Inferior parietal cortex (tissue), 1 donor: Measurements from ENCODE around the gene OR6C65.
"Not testable (repeated sequence)": the region's sequence is repeated elsewhere in the genome, so short reads cannot be mapped to it uniquely, and the experiment has no call there.

ENCODE experiments used
- DNase-seq: peaks from one replicate; pipeline ENCODE4 v3.0.0-alpha.2; 2016; ENCODE audit errors: extremely low spot score

Gene OR6C65

DNA sequence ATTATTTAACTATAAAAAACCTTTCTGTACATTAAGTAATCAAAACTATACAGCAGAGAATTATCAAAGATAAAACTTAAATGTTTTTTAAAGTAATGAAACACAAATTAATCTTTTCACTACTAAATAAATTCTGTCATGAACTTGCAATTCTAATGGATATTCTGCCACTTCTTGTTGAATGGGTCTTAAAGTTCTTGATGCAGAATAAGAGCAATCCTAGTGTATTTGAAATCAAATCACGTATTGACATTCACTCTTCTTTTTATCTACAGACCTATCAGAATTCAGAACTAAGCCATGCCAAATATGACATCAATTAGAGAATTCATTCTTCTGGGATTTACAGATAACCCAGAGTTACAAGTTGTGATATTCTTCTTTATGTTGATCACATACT lies at the start of gene OR6C65:
OR6C65 (plus strand) TSS at position 301 of the 400 bp plus-strand sequence; CDS start at position 301, 0 bp downstream.
- DNase-seq: no peak

DNA sequence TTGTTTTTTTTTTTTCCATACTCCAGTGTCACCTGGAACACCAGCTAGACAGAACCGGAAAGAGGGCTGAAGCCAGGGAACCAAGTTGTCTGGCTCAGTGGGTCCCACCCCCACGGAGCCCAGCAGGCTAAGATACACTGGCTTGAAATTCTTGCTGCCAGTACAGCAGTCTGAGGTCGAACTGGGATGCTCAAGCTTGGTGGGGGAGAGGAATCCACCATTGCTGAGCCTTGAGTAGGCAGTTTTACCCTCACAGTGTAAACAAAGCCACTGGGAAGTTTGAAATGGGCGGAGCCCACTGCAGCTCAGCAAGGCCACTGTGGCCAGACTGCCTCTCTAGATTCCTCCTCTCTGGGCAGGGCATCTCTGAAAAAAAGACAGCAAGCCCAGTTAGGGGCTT lies 45.0 kb upstream of the OR6C65 start:
- DNase-seq: not testable (repeated sequence)

DNA sequence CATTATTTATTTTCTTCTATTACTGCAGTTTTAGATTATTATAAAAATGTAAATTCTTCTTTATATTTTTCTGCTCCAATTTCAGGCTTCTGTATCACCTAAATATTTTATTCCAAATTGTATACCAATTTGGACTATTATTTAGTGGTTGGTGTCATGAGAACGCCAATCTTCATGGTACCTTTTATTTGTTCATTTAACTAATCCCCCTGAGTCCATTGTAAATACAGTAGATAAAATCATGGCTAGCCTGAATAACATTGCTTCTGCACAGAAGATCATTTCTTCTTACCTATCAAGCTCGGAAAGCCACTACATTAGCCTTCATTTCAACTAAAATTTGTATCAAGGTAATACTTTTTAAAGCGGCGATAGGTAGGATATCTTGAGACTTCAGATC lies 37.7 kb upstream of the OR6C65 start, which contains the start of gene OR6C75:
OR6C75 (plus strand) TSS at position 301 of the 400 bp plus-strand sequence. CDS start 2,136 bp downstream, outside the sequence.
- DNase-seq: no peak

DNA sequence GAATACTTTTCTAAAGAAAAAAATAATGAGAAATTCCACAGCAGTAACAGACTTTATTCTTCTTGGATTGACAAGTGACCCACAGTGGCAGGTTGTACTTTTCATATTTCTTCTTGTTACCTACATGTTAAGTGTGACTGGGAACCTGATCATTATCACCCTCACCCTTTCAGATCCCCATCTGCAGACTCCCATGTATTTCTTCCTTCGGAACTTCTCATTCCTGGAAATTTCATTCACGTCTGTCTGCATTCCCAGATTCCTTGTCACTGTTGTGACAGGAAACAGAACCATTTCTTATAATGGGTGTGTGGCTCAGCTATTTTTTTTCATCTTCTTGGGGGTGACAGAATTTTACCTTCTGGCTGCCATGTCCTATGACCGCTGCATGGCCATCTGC lies 35.2 kb upstream of the OR6C65 start:
- no peak for DNase-seq

DNA sequence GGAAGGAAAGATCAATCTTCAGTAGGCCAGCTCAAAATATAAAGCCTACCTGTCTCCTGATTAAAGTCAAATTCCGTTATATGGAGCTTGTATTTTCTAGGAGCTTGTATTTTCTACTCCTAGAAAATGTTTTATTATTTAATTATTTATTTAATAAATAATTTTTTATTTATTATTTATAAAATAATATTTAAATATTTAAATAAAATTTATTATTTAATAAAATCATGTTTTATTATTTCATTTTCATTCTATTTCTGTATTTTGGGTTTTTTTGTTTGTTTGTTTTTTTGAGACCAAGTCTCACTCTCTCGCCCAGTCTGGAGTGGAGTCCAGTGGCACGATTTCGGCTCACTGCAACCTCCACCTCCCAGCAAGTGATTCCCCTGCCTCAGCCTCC lies 27.8 kb upstream of the OR6C65 start:
- no peak for DNase-seq

DNA sequence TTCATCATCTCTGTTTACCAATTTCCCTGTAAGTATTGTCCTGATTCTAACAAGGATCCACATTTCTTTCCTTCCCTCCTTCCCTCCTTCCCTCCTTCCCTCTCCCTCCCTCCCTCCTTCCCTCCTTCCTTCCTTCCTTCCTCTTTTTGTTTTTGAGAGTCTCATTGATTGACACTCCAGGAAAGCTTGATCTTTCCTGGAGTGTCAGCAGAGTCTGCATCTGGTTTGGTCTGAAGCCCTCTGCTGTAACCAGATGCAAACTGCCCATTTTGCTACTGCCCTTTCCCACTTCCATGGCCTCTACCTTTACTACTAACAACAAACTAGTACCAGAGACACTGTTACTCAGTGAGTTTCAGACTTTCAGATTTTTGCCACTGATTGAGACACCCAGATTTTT lies 14.4 kb upstream of the OR6C65 start:
- no peak for DNase-seq

DNA sequence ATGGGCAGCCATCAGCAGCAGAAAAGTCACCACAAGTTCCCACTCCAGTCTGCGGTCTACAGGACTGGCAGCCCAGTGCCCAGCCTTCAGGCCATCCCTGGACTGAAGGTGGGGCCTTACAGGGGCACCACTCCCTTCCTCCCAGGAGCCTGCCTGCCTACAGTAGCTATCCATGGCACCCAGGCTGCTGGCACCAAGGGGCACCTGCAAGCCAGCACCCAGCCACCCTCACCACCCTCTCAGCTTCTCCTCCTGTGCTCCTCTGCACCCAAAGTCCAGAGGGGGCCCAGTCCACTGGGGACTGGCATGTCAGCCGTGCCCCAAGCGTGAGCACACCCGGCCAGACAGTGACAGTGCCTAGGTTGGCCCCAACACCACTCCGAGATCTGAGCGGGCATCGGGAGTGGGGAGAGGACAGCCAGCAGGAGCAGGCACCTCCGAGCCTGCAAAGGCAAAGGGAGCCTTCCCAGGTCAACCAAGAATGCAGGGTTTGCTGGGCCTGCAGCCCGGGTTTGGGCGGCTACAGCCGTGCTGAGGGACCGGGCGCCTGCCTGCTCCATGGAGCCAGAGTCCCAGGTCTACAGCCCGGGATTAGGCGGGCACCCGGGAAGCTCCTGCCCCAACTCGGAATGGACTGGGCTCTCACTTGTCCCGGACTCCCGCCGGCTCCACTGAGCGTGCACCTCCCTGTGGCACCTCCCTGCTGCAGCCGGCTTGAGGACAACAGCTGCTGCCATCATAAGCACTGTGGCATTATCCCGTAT lies 8.1 kb upstream of the OR6C65 start:
- no peak for DNase-seq

DNA sequence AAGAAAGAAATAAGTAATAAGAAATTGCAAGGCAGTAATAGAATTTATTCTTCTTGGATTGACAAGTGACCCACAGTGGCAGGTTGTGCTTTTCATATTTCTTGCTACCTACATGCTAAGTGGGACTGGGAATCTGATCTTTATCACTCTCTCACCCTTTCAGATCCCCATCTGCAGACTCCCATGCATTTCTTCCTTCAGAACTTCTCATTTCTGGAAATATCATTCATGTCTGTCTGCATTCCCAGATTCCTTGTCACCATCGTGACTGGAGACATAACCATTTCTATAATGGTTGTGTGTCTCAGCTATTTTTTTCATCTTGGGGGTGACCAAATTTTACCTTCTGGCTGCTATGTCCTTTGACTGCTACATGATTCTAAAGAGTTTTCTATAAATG lies 4.0 kb upstream of the OR6C65 start:
- DNase-seq: no peak

DNA sequence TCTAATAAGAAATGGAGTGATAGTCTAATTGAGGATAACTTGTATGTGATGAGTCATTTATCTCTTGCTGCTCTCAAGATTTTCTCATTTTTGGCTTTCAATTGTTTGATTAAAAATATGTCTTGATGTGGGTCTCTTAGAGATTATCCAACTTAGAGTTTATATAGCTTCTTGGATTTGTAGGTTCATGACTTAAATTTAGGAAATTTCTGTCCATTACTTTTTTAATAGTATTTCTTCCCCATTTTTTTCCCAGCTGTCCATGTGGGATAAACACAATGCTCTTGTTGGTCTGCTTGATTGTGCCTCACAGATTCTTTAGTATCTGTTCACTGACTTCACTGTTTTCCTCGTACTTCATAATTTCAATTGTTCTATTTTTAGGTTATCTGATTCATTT lies 7.5 kb downstream of the OR6C65 start:
- DNase-seq: no peak

DNA sequence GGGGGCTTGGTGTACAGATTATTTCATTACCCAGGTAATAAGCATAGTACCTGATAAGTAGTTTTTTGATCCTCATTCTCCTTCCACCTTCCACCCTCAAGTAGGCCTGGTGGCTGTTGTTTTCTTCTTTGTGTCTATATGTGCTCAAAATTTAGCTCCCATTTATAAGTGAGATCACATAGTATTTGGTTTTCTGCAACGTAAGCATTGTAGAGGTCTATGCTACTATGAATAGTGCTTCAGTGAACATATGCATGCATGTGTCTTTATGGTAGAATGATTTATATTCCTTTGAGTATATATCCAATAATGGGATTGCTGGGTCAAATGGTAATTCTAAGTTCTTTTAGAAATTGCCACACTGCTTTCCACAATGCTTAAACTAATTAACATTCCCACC lies 8.8 kb downstream of the OR6C65 start:
- not testable (repeated sequence) for DNase-seq

DNA sequence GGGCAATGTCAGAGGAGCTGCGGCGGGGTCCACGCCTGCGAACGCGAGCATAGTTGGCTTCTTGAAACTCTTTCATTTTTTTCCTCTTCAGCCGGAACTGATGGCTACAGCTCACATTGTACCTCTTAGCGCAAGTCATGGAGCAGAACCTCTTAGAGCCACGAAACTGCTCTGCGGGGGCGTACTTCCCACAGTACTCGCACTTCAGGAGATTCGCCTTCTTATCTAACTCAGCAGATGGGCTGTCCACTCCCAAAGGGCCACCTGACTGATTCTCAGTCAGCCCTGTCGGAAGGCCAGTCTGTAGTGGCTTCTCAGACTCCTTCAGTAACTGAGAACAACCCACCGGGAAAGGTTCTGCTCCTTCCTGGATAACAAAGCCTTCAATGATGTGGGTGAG lies 11.8 kb downstream of the OR6C65 start:
- DNase-seq: not testable (repeated sequence)

DNA sequence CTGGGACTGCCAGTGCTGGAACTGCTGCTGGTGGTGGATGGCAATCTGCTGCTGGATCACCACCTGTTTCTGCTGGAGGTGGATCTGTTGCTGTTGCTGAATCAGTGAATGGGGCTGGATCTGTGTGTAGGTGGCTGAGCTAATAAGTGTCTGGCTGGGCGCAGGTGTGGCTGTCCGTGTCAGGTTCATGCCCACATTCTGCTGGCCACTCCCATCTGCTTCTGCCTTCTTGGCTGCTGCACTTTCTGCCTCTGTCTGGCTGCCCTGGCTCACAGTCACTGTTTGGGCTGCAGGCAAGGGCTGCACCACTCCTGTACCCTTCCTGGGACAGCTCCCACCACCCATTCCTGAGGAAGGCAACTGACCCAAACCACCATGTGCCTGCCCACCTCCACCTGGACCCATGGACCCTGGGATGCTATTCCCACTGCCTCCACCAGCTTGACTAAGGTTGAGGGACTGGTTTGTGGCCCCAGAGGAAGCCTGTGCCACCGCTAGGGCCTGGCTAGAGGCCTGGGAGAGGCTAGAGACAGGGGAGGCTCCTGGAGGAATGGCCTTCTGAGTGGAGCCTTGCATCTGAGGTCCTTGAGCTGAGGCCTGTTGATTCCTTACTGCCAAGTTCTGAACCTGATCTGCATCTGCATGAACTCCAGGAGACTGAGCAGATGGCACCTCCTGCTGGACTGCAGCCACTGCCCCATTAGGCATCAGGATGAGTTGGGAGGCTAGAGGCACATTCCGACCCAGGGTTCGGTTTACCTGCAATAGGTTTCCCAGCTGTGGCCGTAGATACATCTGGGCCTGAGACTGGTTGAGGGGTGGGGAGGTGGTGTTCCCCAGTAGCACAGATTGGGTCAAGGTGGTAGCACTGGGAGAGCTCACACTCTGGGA lies 13.4 kb downstream of the OR6C65 start:
- not testable (repeated sequence) for DNase-seq

DNA sequence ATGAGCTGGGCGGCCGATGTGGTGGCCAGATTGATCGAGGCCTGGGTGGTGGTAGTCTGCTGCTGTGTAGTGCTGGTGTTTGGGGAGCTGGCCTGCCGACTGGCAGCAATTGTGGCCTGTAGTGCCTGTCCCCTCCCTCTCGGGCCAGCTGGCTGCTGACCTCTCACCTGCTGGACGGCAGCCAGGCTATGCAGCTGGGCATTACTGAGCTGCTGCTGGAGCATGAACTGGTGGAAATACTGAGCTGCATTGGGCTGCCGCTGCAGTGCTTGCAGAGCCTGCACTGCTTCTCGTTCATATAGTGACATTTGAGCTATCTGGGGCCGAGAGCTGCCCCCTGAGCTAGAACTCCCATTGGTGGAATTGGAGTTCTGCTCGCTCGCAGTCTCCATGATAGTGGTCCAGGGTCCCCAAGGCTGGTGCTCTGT lies 14.1 kb downstream of the OR6C65 start:
- DNase-seq: not testable (repeated sequence)

DNA sequence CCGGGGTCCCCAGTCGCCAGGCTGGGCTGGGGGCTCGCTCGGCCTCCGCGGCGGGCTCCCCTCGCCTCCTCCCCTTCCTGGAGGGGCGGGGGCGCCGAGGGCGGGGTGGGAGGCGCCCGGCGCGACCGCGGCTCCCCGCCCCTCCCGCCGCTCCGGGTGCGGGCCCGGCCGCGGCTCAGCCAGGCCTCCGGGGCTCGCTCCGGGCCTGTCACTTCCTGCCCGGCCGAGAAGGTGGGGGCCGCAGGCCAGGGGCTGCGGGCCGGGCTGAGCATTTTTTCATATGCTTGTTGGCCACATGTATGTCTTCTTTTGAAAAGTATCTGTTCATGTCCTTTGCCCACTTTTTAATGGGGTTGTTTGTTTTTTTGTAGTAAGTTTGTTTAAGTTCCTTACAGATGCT lies 14.6 kb downstream of the OR6C65 start:
- DNase-seq: not testable (repeated sequence)

DNA sequence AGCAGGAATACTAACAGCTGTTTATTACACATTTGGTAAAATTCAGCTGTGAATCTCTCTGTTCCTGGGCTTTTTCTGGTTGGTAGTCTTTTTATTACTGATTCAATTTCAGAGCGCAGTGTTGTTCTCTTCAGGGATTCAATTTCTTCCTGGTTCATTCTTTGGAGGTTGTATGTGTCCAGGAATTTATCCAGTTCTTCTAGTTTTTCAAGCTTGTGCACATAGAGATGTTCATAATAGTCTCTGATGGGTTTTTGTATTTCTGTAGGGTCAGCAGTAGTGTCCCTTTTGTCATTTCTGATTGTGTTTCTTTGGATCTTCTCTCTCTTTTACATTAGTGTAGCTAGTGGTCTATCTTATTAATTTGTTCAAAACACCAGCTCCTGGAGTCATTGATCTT lies 16.6 kb downstream of the OR6C65 start:
- DNase-seq: no peak

DNA sequence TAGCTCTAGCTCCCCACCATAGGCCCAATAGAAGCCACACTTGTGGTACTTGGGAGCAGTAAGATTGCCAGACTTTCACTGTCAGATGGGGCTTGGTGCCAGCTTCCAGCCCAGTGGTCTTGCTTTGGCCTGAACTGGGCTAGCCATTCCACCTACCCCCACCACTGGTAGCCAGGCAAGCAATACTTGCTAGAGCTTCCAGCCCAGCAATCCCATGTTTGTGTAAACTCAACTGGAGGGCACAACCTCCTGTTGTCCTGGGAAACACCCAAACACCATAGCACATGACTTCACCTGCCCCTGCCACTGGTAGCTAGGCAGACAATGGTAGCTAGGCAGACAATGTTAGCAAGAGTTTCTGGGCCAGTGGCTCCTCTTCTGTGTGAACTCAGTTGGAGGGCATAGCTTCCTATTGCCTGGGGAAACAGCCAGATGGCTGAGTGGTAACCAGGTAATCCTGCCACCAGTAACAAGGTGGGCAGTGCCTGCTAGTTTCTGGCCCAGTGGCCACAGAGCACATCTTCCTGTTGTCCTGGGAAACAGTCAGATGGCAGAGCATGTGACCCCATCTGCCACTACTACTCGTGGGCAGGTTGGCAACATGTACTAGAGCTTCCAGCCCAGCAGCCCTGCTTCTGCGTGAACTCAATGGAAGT lies 20.1 kb downstream of the OR6C65 start:
- DNase-seq: no peak

DNA sequence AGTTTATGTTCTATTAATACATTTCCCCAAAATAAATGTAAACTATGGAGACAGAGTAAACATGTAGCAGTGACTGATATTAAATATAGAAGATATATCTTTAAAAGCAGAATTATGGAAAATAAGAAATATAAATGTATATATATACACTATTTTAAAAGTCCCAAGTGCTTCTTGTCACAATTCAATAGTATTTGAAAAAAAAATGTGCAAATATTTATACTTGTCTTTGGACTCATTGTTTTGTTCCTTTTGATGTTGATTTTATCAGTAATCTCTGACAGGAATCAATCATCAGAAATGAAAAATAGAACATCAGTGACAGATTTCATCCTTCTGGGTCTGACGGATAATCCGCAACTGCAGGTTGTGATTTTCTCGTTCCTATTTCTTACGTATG lies 25.6 kb downstream of the OR6C65 start, which contains the start of gene OR6C76:
OR6C76 (plus strand) TSS at position 301 of the 400 bp plus-strand sequence; CDS start at position 301, 0 bp downstream.
- no peak for DNase-seq

DNA sequence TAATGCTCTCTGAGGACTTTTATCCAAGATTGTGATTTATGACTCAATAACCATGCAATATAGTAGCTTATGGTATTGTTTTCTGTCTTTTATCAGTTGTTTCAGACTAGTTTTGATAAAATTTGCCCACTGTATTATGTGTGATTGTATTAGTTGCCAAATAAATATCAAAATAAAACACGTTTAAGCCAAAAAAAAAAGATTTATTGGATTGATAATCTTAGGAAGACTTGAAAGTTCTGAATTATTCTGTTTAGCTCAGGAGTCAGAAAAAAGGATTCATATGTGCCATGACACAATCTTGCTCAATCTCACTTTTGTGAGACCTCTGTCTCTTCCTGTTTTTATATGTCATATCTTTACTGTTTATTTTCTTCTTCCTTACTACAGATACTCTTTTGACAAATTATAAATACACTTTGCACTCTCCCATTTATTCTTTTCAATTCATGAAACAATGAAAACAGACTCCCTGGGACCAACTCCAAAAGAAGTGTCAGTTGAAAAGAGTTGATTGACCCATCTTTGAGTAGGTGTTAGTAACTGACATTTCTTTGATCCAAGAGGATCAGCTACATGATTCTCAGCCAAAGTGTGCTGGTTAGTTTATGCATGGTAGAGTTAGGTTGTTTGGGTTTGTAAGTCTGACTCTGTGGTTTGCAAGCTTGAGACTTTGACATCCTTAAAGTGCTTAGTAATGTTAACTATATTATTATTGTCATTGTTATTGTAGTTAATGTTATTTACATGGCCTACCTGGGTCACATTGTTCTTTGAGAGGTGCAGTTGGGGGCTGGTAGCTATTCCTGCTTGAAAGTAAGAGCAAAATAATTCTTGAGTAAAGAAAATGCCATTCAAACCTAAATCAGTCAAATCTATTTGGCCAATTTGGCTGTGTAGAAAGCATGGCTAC lies 28.3 kb downstream of the OR6C65 start:
- DNase-seq: no peak

DNA sequence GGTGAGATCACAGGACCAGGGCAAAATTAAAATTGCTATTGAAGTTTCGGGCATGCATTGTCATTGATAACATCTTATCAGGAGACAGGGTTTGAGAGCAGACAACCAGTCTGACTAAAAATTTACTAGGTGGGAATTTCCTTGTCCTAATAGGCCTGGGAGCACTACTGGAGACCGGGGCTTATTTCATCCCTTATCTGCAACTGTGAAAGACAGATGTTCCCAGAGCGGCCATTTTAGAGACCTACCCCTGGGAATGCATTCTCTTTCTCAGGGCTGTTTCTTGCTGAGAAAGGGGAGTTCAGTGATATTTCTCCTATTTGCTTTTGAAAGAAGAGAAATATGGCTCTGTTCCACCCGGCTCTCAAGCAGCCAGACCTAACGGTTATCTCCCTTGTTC lies 40.9 kb downstream of the OR6C65 start:
- not testable (repeated sequence) for DNase-seq

DNA sequence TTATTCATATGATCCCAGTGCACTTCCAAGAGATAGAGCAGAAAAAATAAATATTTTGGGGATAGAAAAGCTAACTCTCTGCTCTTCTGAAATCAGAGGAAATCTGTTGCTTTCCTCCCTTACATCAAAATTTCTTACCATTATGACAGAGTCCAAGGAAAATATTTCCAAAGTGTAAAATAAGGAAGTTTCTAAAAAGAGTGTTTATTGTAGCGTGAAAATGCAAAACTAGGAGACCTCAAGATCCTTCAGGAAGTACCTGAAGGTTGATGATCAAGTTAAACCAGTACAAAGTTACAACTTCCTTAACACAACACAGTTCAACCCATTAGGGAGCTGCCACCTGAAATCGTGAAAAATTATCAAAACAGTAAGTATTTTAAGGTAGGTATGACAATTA lies 43.4 kb downstream of the OR6C65 start, which contains the start of gene OR6C2:
OR6C2 (plus strand) TSS at position 301 of the 400 bp plus-strand sequence. CDS start 8,138 bp downstream, outside the sequence.
- DNase-seq: no peak

DNA sequence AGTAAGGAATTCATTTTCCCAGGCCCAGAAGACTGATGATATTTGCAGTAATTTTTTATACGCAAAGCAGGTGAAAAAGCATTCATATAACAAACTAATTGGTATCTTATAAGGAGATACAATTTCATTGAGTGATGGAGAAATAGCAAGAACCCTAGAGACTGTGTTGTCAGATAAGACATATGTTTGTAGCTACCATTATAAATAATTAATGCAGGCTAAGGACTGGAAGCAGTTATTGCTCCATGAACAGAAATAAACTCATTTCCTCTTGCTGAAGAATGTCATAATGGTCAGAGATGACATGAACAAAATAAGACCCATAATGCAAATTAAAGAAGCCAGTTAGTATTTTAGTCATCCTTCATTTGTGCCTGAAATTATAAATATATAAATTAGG lies 45.0 kb downstream of the OR6C65 start:
- no peak for DNase-seq
